ENCODE results near the gene SAMD11. TPM values are rescaled to one million over a fixed set of nuclear protein-coding genes. Genes with fewer than 3 reads are reported as not detected.

The SAMD11 gene
- total RNA-seq, 1 experiment from 2014 or later: 11.5 TPM

DNA sequence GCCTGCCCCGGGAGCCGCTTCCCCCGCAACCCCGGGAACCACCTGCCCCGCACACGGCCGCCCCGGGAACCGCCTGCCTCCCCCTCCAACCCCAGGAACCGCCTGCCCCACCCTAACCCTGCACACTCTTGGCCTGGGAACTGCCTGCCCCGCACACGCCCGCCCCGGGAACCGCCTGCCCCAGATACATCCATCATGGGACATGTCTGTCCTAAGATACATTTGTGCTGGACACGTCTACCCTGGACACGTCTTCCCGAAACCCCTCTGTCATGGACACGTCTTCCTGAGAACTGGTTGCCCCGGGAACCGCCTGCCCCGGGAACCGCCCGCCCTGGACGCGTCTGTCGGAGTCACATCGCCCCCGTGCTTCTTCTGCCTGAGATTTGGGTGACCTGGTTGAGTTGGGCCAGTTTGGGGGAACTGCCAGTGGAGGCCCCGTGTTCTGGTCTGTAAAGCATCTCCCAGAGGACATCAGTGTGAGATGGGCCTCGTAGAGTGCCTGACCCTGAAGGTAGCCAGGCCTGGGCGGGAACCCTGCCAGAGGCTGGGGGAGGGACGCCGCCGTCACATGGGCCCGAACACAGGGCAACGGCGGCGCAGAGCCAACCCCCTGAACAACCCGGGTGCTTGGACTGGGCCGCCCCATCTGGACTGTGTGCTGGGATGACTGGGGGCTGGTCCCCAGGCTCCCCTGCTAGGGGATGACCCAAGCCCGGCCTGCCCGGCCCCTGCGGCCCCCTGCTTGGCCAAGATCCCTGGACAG, 54.5 kb downstream of the SAMD11 start:
- peaks cover 10 to 22% of the 10 kb centered on the region in 2 experiments for H3K4me1 ChIP-seq (ENCODE audit: control insufficient read depth in 1 of 2, insufficient read depth in 2 of 2, low read length in 2 of 2)
- BruUV-seq (replicated peaks): no TSS peak
- 0 out of 2 replicates have a peak overlapping the region, but pooled peaks have one; percentile 28 for H3K4me2 ChIP-seq (ENCODE audit: low read length)
- no peaks in the 10 kb centered on the region for H3K9me2 ChIP-seq (ENCODE audit: insufficient read depth)
- no peak overlapping the region for H3K9ac ChIP-seq (ENCODE audit: low read length)
- H3K4me3 ChIP-seq (replicated peaks in 1 of 2; ENCODE audit: low read depth in 1 of 2, low read length in 2 of 2): no peak overlapping the region
- H3K79me2 ChIP-seq (ENCODE audit: insufficient read depth, low read length): no peaks in the 10 kb centered on the region
- no peak for DNase-seq (ENCODE audit: low read depth, low spot score)
- no peak overlapping the region for H3K27ac ChIP-seq (ENCODE audit: low read depth, low read length)
- no peak overlapping the region for H2AFZ ChIP-seq (ENCODE audit: low read depth, low read length, poor library complexity, severe bottlenecking)
- no peaks in the 10 kb centered on the region for H3K9me3 ChIP-seq (ENCODE audit: control insufficient read depth in 1 of 2, insufficient read depth in 1 of 2, low read depth in 1 of 2, low read length in 2 of 2)
- ATAC-seq: no peak
- no peaks in the 10 kb centered on the region for H3K27me3 ChIP-seq (ENCODE audit: insufficient read depth, low read length)
- intact Hi-C loops (cut with micrococcal nuclease): loop anchor here (5.0 kb wide), 1 partner anchor 139 kb away; the partner anchor contains the start of gene C1orf159
- ChIA-PET RAD21 (ENCODE audit: low non-redundant PET in 1 of 2, low total read pairs in 2 of 2, uncharacterized antibody in 2 of 2, unreplicated experiment in 2 of 2) (no interaction called here), POLR2A (no interaction called here), CTCF (no interaction called here)
- H3K36me3 ChIP-seq (ENCODE audit: control insufficient read depth in 1 of 2, insufficient read depth in 2 of 2, low read length in 2 of 2): no peaks in the 10 kb centered on the region
- TF ChIP-seq TCF7L2 (IDR thresholded peaks at IDR 0.05; ENCODE audit: borderline replicate concordance, extremely low read depth, insufficient read depth, insufficient read length) (no peak), EZH2phosphoT487 (IDR thresholded peaks at IDR 0.05; ENCODE audit: borderline replicate concordance) (no peak), EGR1 (IDR thresholded peaks at IDR 0.05; ENCODE audit: low read depth) (no peak), ZNF274 (IDR thresholded peaks at IDR 0.05; ENCODE audit: low read depth, low read length) (no peak), JUND (IDR thresholded peaks at IDR 0.05) (no peak), SIN3A (IDR thresholded peaks at IDR 0.05; ENCODE audit: low read depth) (no peak)
- TF ChIP-seq, protein P1, sequence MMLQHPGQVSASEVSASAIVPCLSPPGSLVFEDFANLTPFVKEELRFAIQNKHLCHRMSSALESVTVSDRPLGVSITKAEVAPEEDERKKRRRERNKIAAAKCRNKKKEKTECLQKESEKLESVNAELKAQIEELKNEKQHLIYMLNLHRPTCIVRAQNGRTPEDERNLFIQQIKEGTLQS (IDR thresholded peaks at IDR 0.05): no peak
- TF ChIP-seq, protein P2, sequence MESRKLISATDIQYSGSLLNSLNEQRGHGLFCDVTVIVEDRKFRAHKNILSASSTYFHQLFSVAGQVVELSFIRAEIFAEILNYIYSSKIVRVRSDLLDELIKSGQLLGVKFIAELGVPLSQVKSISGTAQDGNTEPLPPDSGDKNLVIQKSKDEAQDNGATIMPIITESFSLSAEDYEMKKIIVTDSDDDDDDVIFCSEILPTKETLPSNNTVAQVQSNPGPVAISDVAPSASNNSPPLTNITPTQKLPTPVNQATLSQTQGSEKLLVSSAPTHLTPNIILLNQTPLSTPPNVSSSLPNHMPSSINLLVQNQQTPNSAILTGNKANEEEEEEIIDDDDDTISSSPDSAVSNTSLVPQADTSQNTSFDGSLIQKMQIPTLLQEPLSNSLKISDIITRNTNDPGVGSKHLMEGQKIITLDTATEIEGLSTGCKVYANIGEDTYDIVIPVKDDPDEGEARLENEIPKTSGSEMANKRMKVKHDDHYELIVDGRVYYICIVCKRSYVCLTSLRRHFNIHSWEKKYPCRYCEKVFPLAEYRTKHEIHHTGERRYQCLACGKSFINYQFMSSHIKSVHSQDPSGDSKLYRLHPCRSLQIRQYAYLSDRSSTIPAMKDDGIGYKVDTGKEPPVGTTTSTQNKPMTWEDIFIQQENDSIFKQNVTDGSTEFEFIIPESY (IDR thresholded peaks at IDR 0.05; ENCODE audit: extremely low read depth, insufficient replicate concordance, low read length): no peak
- TF ChIP-seq, protein P3, sequence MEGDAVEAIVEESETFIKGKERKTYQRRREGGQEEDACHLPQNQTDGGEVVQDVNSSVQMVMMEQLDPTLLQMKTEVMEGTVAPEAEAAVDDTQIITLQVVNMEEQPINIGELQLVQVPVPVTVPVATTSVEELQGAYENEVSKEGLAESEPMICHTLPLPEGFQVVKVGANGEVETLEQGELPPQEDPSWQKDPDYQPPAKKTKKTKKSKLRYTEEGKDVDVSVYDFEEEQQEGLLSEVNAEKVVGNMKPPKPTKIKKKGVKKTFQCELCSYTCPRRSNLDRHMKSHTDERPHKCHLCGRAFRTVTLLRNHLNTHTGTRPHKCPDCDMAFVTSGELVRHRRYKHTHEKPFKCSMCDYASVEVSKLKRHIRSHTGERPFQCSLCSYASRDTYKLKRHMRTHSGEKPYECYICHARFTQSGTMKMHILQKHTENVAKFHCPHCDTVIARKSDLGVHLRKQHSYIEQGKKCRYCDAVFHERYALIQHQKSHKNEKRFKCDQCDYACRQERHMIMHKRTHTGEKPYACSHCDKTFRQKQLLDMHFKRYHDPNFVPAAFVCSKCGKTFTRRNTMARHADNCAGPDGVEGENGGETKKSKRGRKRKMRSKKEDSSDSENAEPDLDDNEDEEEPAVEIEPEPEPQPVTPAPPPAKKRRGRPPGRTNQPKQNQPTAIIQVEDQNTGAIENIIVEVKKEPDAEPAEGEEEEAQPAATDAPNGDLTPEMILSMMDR (IDR thresholded peaks at IDR 0.05 in 2 of 3, conservative IDR thresholded peaks at IDR 0.05 in 1 of 3; ENCODE audit: borderline replicate concordance in 1 of 3, insufficient read depth in 1 of 3, low read depth in 2 of 3, low read length in 2 of 3): no peak
- TF ChIP-seq, protein P4, sequence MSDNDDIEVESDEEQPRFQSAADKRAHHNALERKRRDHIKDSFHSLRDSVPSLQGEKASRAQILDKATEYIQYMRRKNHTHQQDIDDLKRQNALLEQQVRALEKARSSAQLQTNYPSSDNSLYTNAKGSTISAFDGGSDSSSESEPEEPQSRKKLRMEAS (IDR thresholded peaks at IDR 0.05): no peak
- no peaks in the 10 kb centered on the region for H4K20me1 ChIP-seq (ENCODE audit: insufficient read depth)
